Measurements from ENCODE around the gene OR2M3.

DNA sequence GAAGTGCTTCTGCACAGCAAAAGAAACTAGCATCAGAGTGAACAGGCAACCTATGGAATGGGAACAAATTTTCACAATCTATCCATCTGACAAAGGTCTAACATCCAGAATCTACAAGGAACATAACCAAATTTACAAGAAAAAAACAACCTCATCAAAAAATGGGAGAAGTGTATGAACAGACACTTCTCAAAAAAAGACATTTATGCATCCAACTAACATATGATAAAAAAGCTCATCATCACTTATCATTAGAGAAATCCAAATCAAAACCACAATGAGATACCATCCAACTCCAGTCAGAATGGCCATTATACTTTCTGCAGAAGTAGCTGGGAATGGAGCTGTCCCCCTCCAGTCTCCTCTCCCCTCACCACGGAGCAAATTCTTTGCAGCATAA lies 2.9 kb upstream of the OR2M3 start:
- TF ChIP-seq CTBP1 (IDR thresholded peaks at IDR 0.05; ENCODE audit: borderline replicate concordance) (no peak), TARDBP (IDR thresholded peaks at IDR 0.05) (no peak), L3MBTL2 (conservative IDR thresholded peaks at IDR 0.05) (no peak), FOXA1 (IDR thresholded peaks at IDR 0.05) (no peak)
- TF ChIP-seq, protein P1, sequence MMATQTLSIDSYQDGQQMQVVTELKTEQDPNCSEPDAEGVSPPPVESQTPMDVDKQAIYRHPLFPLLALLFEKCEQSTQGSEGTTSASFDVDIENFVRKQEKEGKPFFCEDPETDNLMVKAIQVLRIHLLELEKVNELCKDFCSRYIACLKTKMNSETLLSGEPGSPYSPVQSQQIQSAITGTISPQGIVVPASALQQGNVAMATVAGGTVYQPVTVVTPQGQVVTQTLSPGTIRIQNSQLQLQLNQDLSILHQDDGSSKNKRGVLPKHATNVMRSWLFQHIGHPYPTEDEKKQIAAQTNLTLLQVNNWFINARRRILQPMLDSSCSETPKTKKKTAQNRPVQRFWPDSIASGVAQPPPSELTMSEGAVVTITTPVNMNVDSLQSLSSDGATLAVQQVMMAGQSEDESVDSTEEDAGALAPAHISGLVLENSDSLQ (IDR thresholded peaks at IDR 0.05): no peak

Data from HEK293T (cell line).